DND-41 (cell line): Measurements from ENCODE around the gene PCP2.

Experiments used
- ATAC-seq: fragments of 200-7000 bp; cut with Tn5 transposase; 3 replicates; pipeline ENCODE4 v1.9.1; 2021; ENCODE audit warnings: low read depth; ENCODE audit not compliant: insufficient read depth
- DNase-seq: peaks from one replicate; pipeline ENCODE4 v3.0.0-alpha.2; 2020
- H2AFZ ChIP-seq: 2 replicates; pipeline ENCODE4 v1.6.0; 2012; ENCODE audit warnings: low read depth, low read length
- H3K27ac ChIP-seq: 2 replicates; pipeline ENCODE4 v1.5.1; 2012; ENCODE audit warnings: low read length, inconsistent platforms
- H3K27me3 ChIP-seq: fragments of 200-600 bp; sonication (generic); 2 replicates; pipeline ENCODE4 v1.6.0; 2012; ENCODE audit warnings: low read length, mild to moderate bottlenecking, inconsistent platforms; ENCODE audit not compliant: insufficient read depth, poor library complexity
- H3K36me3 ChIP-seq: 2 replicates; pipeline ENCODE4 v1.5.1; 2012; ENCODE audit warnings: low read length, inconsistent platforms; ENCODE audit not compliant: insufficient read depth
- H3K4me1 ChIP-seq: 2 replicates; pipeline ENCODE4 v1.5.1; 2012; ENCODE audit warnings: mild to moderate bottlenecking, low read length; ENCODE audit not compliant: insufficient read depth
- H3K4me2 ChIP-seq: 2 replicates; pipeline ENCODE4 v1.6.0; 2012; ENCODE audit warnings: mild to moderate bottlenecking, moderate library complexity, low read length, inconsistent platforms; ENCODE audit not compliant: insufficient read depth
- H3K4me3 ChIP-seq, 2 experiments: fragments of 200-600 bp in 1 of 2; shearing (Covaris generic) in 1 of 2; 2 replicates each; pipeline ENCODE4 v1.5.1; 2012 to 2016; ENCODE audit warnings: inconsistent platforms in 2 of 2, low read length in 2 of 2, mild to moderate bottlenecking in 2 of 2, low read depth in 1 of 2, moderate library complexity in 1 of 2
- H3K79me2 ChIP-seq: 2 replicates; pipeline ENCODE4 v1.6.0; 2012; ENCODE audit warnings: low read length, inconsistent platforms; ENCODE audit not compliant: insufficient read depth
- H3K9ac ChIP-seq: 2 replicates; pipeline ENCODE4 v1.6.0; 2012; ENCODE audit warnings: low read depth, mild to moderate bottlenecking, inconsistent platforms, low read length, moderate library complexity
- H3K9me3 ChIP-seq: 2 replicates; pipeline ENCODE4 v1.5.1; 2012; ENCODE audit warnings: low read length, moderate library complexity, mild to moderate bottlenecking, inconsistent platforms; ENCODE audit not compliant: insufficient read depth, severe bottlenecking
- H4K20me1 ChIP-seq: 2 replicates; pipeline ENCODE4 v1.6.0; 2012; ENCODE audit warnings: low read length; ENCODE audit not compliant: insufficient read depth
- CTCF ChIP-seq: IDR thresholded peaks from 2 replicates; pipeline ENCODE4 v1.5.1; 2012; ENCODE audit warnings: borderline replicate concordance, low read length, moderate library complexity, mild to moderate bottlenecking; ENCODE audit not compliant: poor library complexity, severe bottlenecking; ENCODE audit errors: extremely low read depth
- EZH2 ChIP-seq: IDR thresholded peaks from 3 replicates; pipeline ENCODE4 v1.6.1; 2012; ENCODE audit warnings: borderline replicate concordance, low read depth, mild to moderate bottlenecking, moderate library complexity, low read length, inconsistent platforms; ENCODE audit not compliant: severe bottlenecking

The PCP2 gene

GRCh38 chr19:7665076-7665475 is 31.6 kb upstream of the PCP2 start:
- Histone ChIP-seq H2AFZ (no peak overlapping the region), H3K9me3 (no peaks in the 10 kb centered on the region), H3K27ac (no peak overlapping the region), H3K4me2 (no peak overlapping the region), H3K79me2 (no peaks in the 10 kb centered on the region), H3K36me3 (no peaks in the 10 kb centered on the region), H3K4me3 (no peak overlapping the region), H3K4me1 (peaks cover 11% of the 10 kb centered on the region), H3K27me3 (no peaks in the 10 kb centered on the region), H4K20me1 (no peaks in the 10 kb centered on the region), H3K9ac (no peak overlapping the region)
- TF ChIP-seq CTCF (no peak), EZH2 (no peak)
- DNase-seq = no peak
- no peak for ATAC-seq

DNA sequence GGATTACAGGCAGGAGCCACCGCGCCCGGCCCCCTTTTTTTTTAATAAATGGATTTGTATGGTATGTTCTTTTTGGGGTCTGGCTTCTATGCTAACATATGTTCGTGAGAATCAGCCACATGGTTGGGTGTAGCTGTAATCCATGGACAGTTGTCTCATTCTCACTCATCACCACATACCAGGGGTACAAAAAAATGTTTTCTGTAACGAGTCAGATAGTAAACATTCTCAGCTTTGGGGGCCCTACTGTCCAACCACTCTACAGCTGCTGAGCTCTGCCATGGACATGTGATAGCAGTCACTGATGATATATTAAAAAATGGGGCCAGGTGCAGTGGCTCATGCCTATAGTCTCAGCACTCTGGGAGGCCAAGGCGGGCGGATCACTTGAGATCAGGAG is 30.2 kb upstream of the PCP2 start:
- no peak for ATAC-seq
- no peak overlapping the region for H3K9ac ChIP-seq
- no peaks in the 10 kb centered on the region for H3K79me2 ChIP-seq
- peaks cover 5% of the 10 kb centered on the region for H3K4me1 ChIP-seq
- no peak overlapping the region for H2AFZ ChIP-seq
- no peaks in the 10 kb centered on the region for H3K9me3 ChIP-seq
- H3K27me3 ChIP-seq = no peaks in the 10 kb centered on the region
- no peak overlapping the region for H3K4me3 ChIP-seq
- no peaks in the 10 kb centered on the region for H3K36me3 ChIP-seq
- no peak overlapping the region for H3K4me2 ChIP-seq
- no peak for DNase-seq
- H3K27ac ChIP-seq = no peak overlapping the region
- H4K20me1 ChIP-seq = no peaks in the 10 kb centered on the region
- no peak for TF ChIP-seq EZH2
- TF ChIP-seq CTCF = no peak

- H3K9me3 ChIP-seq = no peaks in the 10 kb centered on the region
- H3K79me2 ChIP-seq = no peaks in the 10 kb centered on the region
- no peak overlapping the region for H3K4me3 ChIP-seq
- peaks cover 12% of the 10 kb centered on the region for H3K4me1 ChIP-seq
- no peaks in the 10 kb centered on the region for H3K36me3 ChIP-seq
- no peak overlapping the region for H3K4me2 ChIP-seq
- no peak for DNase-seq
- no peaks in the 10 kb centered on the region for H4K20me1 ChIP-seq
- no peak overlapping the region for H3K9ac ChIP-seq
- no peak overlapping the region for H2AFZ ChIP-seq
- no peak for TF ChIP-seq EZH2
- no peak for TF ChIP-seq CTCF
- no peaks in the 10 kb centered on the region for H3K27me3 ChIP-seq
- ATAC-seq = no peak
- H3K27ac ChIP-seq = no peak overlapping the region
Observed at GRCh38 chr19:7662657-7663056, 29.1 kb upstream of the PCP2 start.
